ENCODE data around the gene RRH.

The RRH gene

DNA sequence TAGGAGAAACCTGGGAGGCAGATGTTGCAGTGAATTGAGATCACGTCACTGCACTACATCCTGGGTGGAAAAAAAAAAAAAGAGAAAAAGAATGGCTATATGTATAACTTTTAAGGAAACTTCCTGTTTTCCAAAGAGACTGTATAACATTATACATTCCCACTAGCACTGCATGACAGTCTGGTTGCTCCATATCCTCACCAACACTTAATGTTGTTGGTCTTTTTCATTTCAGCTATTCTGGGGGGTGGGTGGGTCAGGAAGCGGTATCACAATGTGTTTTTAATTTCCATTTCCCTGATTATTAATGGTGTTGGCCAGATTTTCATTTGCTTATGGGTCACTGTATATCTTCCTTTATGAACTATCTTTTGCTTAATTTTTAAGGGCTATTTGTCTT is 33.5 kb downstream of the RRH start:
- H3K4me3 ChIP-seq (ENCODE audit: low read depth, low read length): no peak overlapping the region
- in situ Hi-C loops (cut with HindIII; ENCODE audit: low sequenced_read_pairs): no loop called here

DNA sequence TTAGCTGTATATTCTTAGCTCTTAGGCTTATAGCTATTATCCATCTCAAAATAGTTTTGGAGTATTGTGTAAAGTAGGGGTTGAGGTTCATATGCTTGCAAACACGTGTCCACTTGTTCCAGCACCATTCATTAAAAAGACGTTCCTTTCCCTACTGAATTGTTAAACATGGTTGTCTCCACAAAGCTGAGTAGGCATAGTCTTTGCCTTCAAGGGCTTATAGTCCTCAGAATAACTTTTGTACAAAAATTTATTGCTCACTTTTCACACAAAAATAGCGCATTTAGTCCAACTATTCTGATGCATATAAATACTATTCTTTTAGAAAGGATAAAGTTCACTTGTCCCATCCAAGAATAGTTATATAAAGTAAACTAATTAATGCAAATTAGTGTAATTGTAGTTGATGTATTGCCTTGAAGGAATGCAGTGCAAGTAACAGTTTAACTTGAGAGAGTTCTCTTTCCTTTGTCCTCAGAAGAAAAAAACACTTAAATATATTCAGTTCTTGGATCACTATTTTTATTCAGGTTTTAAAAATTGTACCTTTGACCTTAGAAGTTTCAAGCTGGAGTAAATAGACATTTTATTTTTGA is 34.2 kb downstream of the RRH start:
- TF ChIP-seq, protein P1, sequence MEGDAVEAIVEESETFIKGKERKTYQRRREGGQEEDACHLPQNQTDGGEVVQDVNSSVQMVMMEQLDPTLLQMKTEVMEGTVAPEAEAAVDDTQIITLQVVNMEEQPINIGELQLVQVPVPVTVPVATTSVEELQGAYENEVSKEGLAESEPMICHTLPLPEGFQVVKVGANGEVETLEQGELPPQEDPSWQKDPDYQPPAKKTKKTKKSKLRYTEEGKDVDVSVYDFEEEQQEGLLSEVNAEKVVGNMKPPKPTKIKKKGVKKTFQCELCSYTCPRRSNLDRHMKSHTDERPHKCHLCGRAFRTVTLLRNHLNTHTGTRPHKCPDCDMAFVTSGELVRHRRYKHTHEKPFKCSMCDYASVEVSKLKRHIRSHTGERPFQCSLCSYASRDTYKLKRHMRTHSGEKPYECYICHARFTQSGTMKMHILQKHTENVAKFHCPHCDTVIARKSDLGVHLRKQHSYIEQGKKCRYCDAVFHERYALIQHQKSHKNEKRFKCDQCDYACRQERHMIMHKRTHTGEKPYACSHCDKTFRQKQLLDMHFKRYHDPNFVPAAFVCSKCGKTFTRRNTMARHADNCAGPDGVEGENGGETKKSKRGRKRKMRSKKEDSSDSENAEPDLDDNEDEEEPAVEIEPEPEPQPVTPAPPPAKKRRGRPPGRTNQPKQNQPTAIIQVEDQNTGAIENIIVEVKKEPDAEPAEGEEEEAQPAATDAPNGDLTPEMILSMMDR (IDR thresholded peaks at IDR 0.05; ENCODE audit: low read depth, low read length): no peak
- in situ Hi-C loops (cut with HindIII; ENCODE audit: low sequenced_read_pairs): no loop called here
- no peak overlapping the region for H3K4me3 ChIP-seq (ENCODE audit: low read depth, low read length)
- no peak for DNase-seq (ENCODE audit: low read depth, low spot score)

More for the DNA sequence above, 33.5 kb downstream of the RRH start:
- no peak for DNase-seq (ENCODE audit: low read depth, low spot score)
- TF ChIP-seq, protein P1 (IDR thresholded peaks at IDR 0.05; ENCODE audit: low read depth, low read length): no peak

DNA sequence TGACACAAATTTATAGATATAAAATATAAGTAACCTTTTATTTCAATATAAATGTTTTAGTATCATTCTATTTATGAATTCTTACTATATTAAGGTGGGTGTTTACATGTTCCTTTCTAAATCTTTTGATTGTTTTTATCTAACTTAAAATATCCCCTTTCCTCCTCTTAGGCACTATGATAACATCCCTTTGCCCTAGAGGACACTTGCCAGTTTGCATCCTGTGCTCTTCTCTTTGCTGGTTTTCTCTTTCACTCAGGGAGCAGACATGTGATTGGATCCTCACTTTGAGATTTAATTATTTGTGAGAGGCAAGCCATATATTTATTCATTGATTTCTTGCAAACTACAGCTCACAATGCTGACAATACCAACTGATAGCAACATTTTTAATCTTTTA is 36.4 kb downstream of the RRH start:
- in situ Hi-C loops (cut with HindIII; ENCODE audit: low sequenced_read_pairs): no loop called here
- H3K4me3 ChIP-seq (ENCODE audit: low read depth, low read length): no peak overlapping the region
- no peak for DNase-seq (ENCODE audit: low read depth, low spot score)
- TF ChIP-seq, protein P1 (IDR thresholded peaks at IDR 0.05; ENCODE audit: low read depth, low read length): no peak

DNA sequence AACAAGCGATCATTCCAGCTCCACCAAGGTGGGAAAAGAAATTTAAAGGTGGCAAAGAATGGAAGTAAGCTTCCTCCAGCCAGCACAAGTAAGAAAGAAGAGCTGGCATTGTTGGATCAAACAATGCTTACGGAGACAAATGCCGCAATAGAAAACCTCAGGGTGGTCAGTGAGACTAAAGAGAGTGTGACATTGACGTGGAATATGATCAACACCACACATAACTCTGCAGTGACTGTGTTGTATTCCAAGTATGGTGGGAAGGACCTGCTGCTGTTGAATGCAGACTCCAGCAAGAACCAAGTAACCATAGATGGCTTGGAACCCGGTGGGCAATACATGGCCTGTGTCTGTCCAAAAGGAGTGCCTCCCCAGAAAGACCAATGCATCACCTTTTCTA is 42.3 kb downstream of the RRH start:
- in situ Hi-C loops (cut with HindIII; ENCODE audit: low sequenced_read_pairs): no loop called here
- H3K4me3 ChIP-seq (ENCODE audit: low read depth, low read length): no peak overlapping the region
- DNase-seq (ENCODE audit: low read depth, low spot score): no peak
- TF ChIP-seq, protein P1 (IDR thresholded peaks at IDR 0.05; ENCODE audit: low read depth, low read length): no peak

DNA sequence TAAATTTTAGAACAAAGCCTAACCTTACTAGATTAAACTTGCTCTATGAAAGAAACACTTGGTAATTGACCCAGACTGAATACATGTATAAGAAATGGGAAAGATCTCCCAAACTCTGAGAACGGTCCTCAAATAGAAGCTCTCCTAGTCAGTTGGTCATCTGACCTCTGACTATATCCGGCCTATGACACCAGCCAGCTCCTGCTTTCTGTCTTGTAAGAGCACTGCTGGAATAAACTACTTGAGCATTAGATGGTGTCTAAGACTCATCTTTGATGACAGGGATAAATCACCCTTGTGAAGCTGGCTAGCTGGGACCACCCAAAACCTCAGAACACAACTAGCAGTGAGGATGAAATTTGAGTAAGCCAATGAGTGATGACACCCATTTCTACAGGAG is 44.3 kb downstream of the RRH start:
- TF ChIP-seq, protein P1 (IDR thresholded peaks at IDR 0.05; ENCODE audit: low read depth, low read length): no peak
- no peak overlapping the region for H3K4me3 ChIP-seq (ENCODE audit: low read depth, low read length)
- in situ Hi-C loops (cut with HindIII; ENCODE audit: low sequenced_read_pairs): no loop called here
- DNase-seq (ENCODE audit: low read depth, low spot score): no peak

DNA sequence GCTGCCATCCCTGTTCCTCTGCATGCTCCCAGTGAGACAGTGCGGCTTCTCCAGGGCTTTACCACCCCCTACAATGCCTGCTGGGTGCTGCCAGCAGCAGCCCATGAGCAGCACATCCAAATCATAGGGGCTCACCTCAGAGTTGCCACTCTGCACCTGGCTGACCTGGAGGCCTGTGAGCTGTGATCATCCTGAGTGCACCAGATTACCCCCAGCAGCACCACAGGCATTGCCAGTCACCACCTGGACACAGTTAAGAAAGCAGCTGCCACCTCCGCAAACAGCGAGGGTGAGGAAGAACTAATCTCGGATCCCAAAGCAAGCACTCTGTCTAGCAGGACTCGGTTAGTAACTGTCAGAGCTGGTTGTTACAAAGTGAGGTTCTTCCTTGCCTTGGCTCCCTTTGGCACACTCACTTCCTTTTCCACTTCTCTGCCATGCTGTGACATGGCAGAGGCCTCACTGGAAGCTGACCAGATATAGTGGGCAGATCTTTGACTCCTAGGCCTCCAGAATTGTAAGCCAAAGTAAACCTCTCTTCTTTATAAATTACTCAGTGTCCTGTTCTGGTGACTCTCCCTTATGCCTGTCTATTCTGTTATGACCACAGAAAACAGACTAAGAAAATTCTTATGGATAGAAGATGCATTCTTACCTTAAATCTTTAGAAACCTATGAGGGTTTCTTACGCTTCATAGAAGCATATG is 45.3 kb downstream of the RRH start:
- no peak overlapping the region for H3K4me3 ChIP-seq (ENCODE audit: low read depth, low read length)
- TF ChIP-seq, protein P1 (IDR thresholded peaks at IDR 0.05; ENCODE audit: low read depth, low read length): no peak
- in situ Hi-C loops (cut with HindIII; ENCODE audit: low sequenced_read_pairs): no loop called here
- no peak for DNase-seq (ENCODE audit: low read depth, low spot score)
